ENCODE data around the gene CNIH3.
"Not testable (repeated sequence)": the region's sequence is repeated elsewhere in the genome, so short reads cannot be mapped to it uniquely, and the experiment has no call there.

The CNIH3 gene

DNA sequence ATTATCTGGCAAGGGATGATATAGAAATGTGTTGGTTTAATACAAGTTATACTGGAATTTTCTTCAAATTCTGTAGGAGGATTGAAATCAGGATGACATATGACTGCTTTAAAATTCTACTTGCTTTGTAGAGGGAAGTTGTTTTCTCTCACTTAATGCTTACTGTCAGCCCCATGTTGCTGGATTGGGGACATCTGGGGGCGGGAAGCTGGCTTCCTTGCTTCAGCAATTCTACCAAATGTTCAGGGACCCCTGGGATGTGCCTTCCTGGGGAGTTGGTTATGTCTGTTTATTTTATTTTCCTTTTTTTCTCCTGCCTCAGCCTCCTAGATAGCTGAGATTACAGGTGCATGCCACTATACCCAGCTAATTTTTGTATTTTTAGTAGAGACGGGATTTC, 63.5 kb downstream of the CNIH3 start:
- no peaks in the 10 kb centered on the region for H3K4me1 ChIP-seq (ENCODE audit: control insufficient read depth in 1 of 2, insufficient read depth in 1 of 2, low read depth in 1 of 2, low read length in 1 of 2)
- no peak overlapping the region for H3K4me3 ChIP-seq (ENCODE audit: low read depth in 1 of 2, low read length in 1 of 2)
- peaks cover 1% of the 10 kb centered on the region for H3K27me3 ChIP-seq
- TF ChIP-seq CTCF (IDR thresholded peaks at IDR 0.05), result no peak
- H3K27ac ChIP-seq, result no peak overlapping the region
- no peaks in the 10 kb centered on the region for H3K9me3 ChIP-seq
- H3K36me3 ChIP-seq, result no peaks in the 10 kb centered on the region

GRCh38 chr1:224681816-224682215, 65.7 kb downstream of the CNIH3 start:
- Histone ChIP-seq H3K36me3 (no peaks in the 10 kb centered on the region), H3K27ac (no peak overlapping the region), H3K9me3 (no peaks in the 10 kb centered on the region), H3K4me1 (ENCODE audit: control insufficient read depth in 1 of 2, insufficient read depth in 1 of 2, low read depth in 1 of 2, low read length in 1 of 2) (no peaks in the 10 kb centered on the region), H3K27me3 (peaks cover 10% of the 10 kb centered on the region), H3K4me3 (ENCODE audit: low read depth in 1 of 2, low read length in 1 of 2) (no peak overlapping the region)
- no peak for TF ChIP-seq CTCF (IDR thresholded peaks at IDR 0.05)

DNA sequence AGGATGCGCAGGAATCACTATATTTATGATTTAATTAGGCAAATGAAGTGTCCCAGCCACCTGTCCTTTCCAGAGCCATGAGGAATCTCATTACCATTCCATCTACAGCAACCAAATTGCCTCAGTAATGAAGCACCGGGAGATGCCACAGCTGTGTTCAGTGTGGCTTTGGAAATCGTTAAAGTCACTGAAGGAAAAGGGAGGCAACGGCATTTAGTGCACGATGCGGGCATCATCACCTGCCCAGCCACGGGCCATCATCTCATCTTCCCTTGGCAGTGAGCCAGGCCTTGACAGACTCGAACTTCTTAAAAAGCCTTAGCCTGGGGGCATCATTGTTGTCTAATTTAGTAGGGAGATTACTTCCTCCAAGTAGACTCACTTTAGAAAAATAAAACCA, 67.8 kb downstream of the CNIH3 start:
- no peaks in the 10 kb centered on the region for H3K9me3 ChIP-seq
- TF ChIP-seq CTCF (IDR thresholded peaks at IDR 0.05), result no peak
- no peaks in the 10 kb centered on the region for H3K36me3 ChIP-seq
- no peak overlapping the region for H3K27ac ChIP-seq
- peaks cover 10% of the 10 kb centered on the region for H3K27me3 ChIP-seq
- H3K4me3 ChIP-seq (ENCODE audit: low read depth in 1 of 2, low read length in 1 of 2), result no peak overlapping the region
- no peaks in the 10 kb centered on the region for H3K4me1 ChIP-seq (ENCODE audit: control insufficient read depth in 1 of 2, insufficient read depth in 1 of 2, low read depth in 1 of 2, low read length in 1 of 2)

GRCh38 chr1:224684979-224685425, 68.9 kb downstream of the CNIH3 start:
- no peak overlapping the region for H3K27ac ChIP-seq
- H3K9me3 ChIP-seq, result no peaks in the 10 kb centered on the region
- no peaks in the 10 kb centered on the region for H3K4me1 ChIP-seq (ENCODE audit: control insufficient read depth in 1 of 2, insufficient read depth in 1 of 2, low read depth in 1 of 2, low read length in 1 of 2)
- no peak for TF ChIP-seq CTCF (IDR thresholded peaks at IDR 0.05)
- peaks cover 10% of the 10 kb centered on the region for H3K27me3 ChIP-seq
- H3K36me3 ChIP-seq, result no peaks in the 10 kb centered on the region
- no peak overlapping the region for H3K4me3 ChIP-seq (ENCODE audit: low read depth in 1 of 2, low read length in 1 of 2)

DNA sequence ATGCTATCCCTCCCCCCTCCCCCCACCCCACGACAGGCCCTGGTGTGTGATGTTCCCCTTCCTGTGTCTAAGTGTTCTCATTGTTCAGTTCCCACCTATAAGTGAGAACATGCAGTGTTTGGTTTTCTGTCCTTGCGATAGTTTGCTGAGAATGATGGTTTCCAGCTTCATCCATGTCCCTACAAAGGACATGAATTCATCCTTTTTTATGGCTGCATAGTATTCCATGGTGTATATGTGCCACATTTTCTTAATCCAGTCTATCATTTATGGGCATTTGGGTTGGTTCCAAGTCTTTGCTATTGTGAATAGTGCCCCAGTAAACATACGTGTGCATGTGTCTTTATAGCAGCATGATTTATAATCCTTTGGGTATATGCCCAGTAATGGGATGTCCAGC, 70.0 kb downstream of the CNIH3 start:
- not testable (repeated sequence) for H3K4me3 ChIP-seq (ENCODE audit: low read depth in 1 of 2, low read length in 1 of 2); H3K27me3 ChIP-seq; H3K27ac ChIP-seq; H3K4me1 ChIP-seq (ENCODE audit: control insufficient read depth in 1 of 2, insufficient read depth in 1 of 2, low read depth in 1 of 2, low read length in 1 of 2); H3K36me3 ChIP-seq; H3K9me3 ChIP-seq

DNA sequence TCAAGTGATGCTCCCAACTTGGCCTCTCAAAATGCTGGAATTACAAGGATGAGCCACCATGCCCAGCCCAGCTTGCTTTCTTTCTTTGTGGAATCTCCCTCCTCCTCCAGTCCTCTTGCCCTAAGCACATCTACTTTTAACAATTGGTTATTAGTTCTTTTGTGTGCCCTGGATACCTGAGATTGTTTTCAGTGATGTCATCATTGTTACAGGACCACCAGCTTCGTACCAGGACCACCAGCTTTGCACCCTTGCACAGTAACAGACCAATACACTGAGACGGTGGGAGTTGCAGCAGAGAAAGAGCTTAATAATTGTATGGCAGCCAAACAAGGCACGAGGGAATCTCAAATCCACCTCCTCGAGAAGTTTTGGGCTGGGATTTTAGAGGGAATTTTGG, 71.3 kb downstream of the CNIH3 start:
- Histone ChIP-seq H3K27ac (no peak overlapping the region), H3K4me1 (ENCODE audit: control insufficient read depth in 1 of 2, insufficient read depth in 1 of 2, low read depth in 1 of 2, low read length in 1 of 2) (no peaks in the 10 kb centered on the region), H3K27me3 (peaks cover 10% of the 10 kb centered on the region), H3K36me3 (no peaks in the 10 kb centered on the region), H3K9me3 (no peaks in the 10 kb centered on the region), H3K4me3 (ENCODE audit: low read depth in 1 of 2, low read length in 1 of 2) (no peak overlapping the region)
- no peak for TF ChIP-seq CTCF (IDR thresholded peaks at IDR 0.05)

Measured in neutrophil (primary cell).